Epithelial cell of proximal tubule (primary cell): ENCODE measurements around the gene PSMD13. TPM values are rescaled to one million over a fixed set of nuclear protein-coding genes. Genes with fewer than 3 reads are reported as not detected.

Source experiments
- DNase-seq: peaks from one replicate; pipeline ENCODE4 v3.0.0-alpha.2; 2011; ENCODE audit warnings: low read depth
- H3K4me3 ChIP-seq: 2 replicates; pipeline ENCODE4 v1.5.1; 2011; ENCODE audit warnings: low read depth, mild to moderate bottlenecking, low read length
- total RNA-seq: library from RNA; depleted of rRNA; stranded (reverse); fragments of >200 nt; gene quantifications from 2 replicates; pipeline ENCODE4 v1.2.3, GENCODE V29; 2015
- TF ChIP-seq, protein P1 (sequence below): conservative IDR thresholded peaks from 2 replicates; pipeline ENCODE4 v1.5.1; 2012; ENCODE audit warnings: low read depth, mild to moderate bottlenecking, low read length

Gene PSMD13
- total RNA-seq, 1 donor from 2014 or later: 222 TPM

- DNase-seq: no peak
- TF ChIP-seq, protein P1, sequence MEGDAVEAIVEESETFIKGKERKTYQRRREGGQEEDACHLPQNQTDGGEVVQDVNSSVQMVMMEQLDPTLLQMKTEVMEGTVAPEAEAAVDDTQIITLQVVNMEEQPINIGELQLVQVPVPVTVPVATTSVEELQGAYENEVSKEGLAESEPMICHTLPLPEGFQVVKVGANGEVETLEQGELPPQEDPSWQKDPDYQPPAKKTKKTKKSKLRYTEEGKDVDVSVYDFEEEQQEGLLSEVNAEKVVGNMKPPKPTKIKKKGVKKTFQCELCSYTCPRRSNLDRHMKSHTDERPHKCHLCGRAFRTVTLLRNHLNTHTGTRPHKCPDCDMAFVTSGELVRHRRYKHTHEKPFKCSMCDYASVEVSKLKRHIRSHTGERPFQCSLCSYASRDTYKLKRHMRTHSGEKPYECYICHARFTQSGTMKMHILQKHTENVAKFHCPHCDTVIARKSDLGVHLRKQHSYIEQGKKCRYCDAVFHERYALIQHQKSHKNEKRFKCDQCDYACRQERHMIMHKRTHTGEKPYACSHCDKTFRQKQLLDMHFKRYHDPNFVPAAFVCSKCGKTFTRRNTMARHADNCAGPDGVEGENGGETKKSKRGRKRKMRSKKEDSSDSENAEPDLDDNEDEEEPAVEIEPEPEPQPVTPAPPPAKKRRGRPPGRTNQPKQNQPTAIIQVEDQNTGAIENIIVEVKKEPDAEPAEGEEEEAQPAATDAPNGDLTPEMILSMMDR: no peak
- H3K4me3 ChIP-seq: peak overlapping the region; percentile 99
Measured at GRCh38 chr11:206526-207207, 30.1 kb upstream of the PSMD13 start.

GRCh38 chr11:207208-207862 is 29.4 kb upstream of the PSMD13 start, which contains the start of the genes BET1L and RIC8A:
BET1L (minus strand) TSS chr11:207399; CDS start chr11:207321, 78 bp downstream.
RIC8A (plus strand) TSS chr11:207708; CDS start chr11:208855, 1,147 bp downstream.
- TF ChIP-seq, protein P1: no peak
- H3K4me3 ChIP-seq: peak within 1 kb of the TSS; percentile 99
- DNase-seq: peak; percentile 85

- no peak for DNase-seq
- H3K4me3 ChIP-seq: peak overlapping the region; percentile 99
- TF ChIP-seq, protein P1: no peak
Measured at GRCh38 chr11:207863-208180, 29.0 kb upstream of the PSMD13 start.

- H3K4me3 ChIP-seq: peak overlapping the region; percentile 99
- DNase-seq: no peak
- TF ChIP-seq, protein P1: no peak
Measured at GRCh38 chr11:208181-208916, 28.4 kb upstream of the PSMD13 start.

DNA sequence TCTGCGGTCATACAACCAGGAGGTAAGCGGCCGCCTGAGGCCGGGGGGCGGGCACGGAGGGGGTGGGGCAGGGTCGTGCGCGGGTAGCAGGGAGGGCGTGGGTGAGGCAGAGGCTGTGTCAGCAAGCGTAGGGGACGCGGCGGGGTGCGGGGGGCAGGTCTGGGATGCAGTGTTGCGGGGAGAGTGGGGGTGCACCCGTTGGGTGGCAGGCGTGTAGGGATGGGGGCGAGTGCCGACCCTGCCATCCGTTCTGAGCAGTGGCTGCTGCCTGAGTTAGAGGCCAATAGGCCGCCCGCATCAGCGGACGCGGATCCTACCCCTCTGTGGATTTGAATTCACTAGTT is 27.9 kb upstream of the PSMD13 start:
- DNase-seq: no peak
- peak overlapping the region; percentile 99 for H3K4me3 ChIP-seq
- TF ChIP-seq, protein P1: no peak

DNA sequence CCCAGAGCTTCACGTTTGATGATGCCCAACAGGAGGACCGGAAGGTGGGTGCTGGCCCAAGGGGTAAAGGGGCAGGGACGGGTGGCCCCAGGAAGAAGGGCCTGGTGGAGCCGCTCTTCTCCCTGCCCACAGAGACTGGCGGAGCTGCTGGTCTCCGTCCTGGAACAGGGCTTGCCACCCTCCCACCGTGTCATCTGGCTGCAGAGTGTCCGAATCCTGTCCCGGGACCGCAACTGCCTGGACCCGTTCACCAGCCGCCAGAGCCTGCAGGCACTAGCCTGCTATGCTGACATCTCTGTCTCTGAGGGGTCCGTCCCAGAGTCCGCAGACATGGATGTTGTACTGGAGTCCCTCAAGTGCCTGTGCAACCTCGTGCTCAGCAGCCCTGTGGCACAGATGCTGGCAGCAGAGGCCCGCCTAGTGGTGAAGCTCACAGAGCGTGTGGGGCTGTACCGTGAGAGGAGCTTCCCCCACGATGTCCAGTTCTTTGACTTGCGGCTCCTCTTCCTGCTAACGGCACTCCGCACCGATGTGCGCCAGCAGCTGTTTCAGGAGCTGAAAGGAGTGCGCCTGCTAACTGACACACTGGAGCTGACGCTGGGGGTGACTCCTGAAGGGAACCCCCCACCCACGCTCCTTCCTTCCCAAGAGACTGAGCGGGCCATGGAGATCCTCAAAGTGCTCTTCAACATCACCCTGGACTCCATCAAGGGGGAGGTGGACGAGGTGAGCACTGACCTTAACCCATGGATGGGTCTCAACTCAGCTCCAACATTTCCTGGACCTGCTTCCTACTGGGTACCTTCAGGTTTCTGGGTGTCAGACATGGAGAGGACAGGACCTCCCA is 27.3 kb upstream of the PSMD13 start:
- no peak for DNase-seq
- TF ChIP-seq, protein P1: no peak
- H3K4me3 ChIP-seq: peak overlapping the region; percentile 99
